Neuron (in vitro differentiated cells): ENCODE measurements around the gene CEP85L.

ENCODE experiments used
- H2AFZ ChIP-seq: one replicate; pipeline ENCODE4 v1.6.1; 2013; ENCODE audit warnings: low read depth, mild to moderate bottlenecking, inconsistent platforms, low read length, moderate library complexity
- H3K27me3 ChIP-seq: one replicate; pipeline ENCODE4 v1.6.1; 2013; ENCODE audit warnings: low read length; ENCODE audit not compliant: insufficient read depth
- H3K36me3 ChIP-seq: one replicate; pipeline ENCODE4 v1.6.1; 2013; ENCODE audit warnings: low read length; ENCODE audit not compliant: insufficient read depth
- H3K4me1 ChIP-seq: one replicate; pipeline ENCODE4 v1.6.1; 2013; ENCODE audit warnings: low read length; ENCODE audit not compliant: insufficient read depth
- H3K4me3 ChIP-seq: 2 replicates; pipeline ENCODE4 v1.5.1; 2013; ENCODE audit warnings: mild to moderate bottlenecking, low read length, moderate library complexity
- H3K9me3 ChIP-seq: one replicate; pipeline ENCODE4 v1.6.1; 2013; ENCODE audit warnings: low read length

Gene CEP85L

DNA sequence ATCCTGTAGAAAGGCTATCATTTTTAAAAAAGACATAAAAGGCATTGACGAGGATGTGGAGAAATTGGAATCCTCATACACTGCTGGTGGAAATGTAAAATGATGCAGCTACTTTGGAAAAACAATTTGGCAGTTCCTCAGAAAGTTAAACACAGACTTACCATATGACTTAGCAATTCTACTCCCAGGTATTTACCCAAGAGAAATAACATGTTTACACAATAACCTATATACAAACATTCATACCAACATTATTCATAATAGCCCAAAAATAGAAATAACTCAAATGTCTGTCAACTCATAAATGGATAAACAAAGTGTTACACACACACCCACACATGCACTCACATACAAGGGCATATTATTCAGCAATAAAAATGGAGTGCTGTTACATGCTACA, 23.4 kb upstream of the CEP85L start:
- Histone ChIP-seq H3K36me3 (no peaks in the 10 kb centered on the region), H3K9me3 (no peaks in the 10 kb centered on the region), H3K27me3 (no peaks in the 10 kb centered on the region), H2AFZ (no peak overlapping the region), H3K4me3 (no peak overlapping the region), H3K4me1 (no peaks in the 10 kb centered on the region)

DNA sequence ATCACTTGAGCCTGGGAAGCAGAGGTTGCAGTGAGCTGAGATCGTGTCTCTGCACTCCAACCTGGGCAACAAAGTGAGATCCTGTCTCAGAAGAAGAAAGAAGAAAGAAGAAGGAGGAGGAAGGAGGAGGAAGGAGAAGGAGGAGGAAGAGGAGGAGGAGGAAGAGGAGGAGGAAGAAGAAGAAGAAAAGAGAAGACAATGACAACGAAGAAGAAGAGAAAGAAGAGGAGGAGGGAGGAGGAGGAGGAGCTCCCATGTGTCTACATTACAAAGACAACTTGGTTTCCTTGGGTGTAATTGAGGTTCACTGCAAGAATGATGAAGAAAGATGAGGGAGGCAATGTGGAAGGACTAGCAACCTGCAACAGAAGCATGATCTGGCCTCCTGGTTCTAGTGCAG, 21.3 kb upstream of the CEP85L start:
- Histone ChIP-seq H3K4me3 (no peak overlapping the region), H2AFZ (no peak overlapping the region), H3K36me3 (no peaks in the 10 kb centered on the region), H3K9me3 (no peaks in the 10 kb centered on the region), H3K27me3 (no peaks in the 10 kb centered on the region), H3K4me1 (no peaks in the 10 kb centered on the region)

- H3K36me3 ChIP-seq = no peaks in the 10 kb centered on the region
- no peaks in the 10 kb centered on the region for H3K27me3 ChIP-seq
- no peaks in the 10 kb centered on the region for H3K9me3 ChIP-seq
- H2AFZ ChIP-seq = no peak overlapping the region
- no peak overlapping the region for H3K4me3 ChIP-seq
- H3K4me1 ChIP-seq = no peaks in the 10 kb centered on the region
Measured at GRCh38 chr6:118669561-118669960, 18.2 kb upstream of the CEP85L start.

GRCh38 chr6:118668761-118669385, 17.5 kb upstream of the CEP85L start:
- Histone ChIP-seq H3K4me3 (no peak overlapping the region), H3K27me3 (no peaks in the 10 kb centered on the region), H3K9me3 (no peaks in the 10 kb centered on the region), H2AFZ (no peak overlapping the region), H3K36me3 (no peaks in the 10 kb centered on the region), H3K4me1 (no peaks in the 10 kb centered on the region)

GRCh38 chr6:118667988-118668387, 16.6 kb upstream of the CEP85L start:
- H2AFZ ChIP-seq = no peak overlapping the region
- H3K9me3 ChIP-seq = no peaks in the 10 kb centered on the region
- no peaks in the 10 kb centered on the region for H3K4me1 ChIP-seq
- no peaks in the 10 kb centered on the region for H3K36me3 ChIP-seq
- no peak overlapping the region for H3K4me3 ChIP-seq
- no peaks in the 10 kb centered on the region for H3K27me3 ChIP-seq

GRCh38 chr6:118665011-118665410, 13.6 kb upstream of the CEP85L start:
- no peaks in the 10 kb centered on the region for H3K9me3 ChIP-seq
- H3K4me1 ChIP-seq = no peaks in the 10 kb centered on the region
- H2AFZ ChIP-seq = no peak overlapping the region
- H3K27me3 ChIP-seq = no peaks in the 10 kb centered on the region
- H3K4me3 ChIP-seq = no peak overlapping the region
- no peaks in the 10 kb centered on the region for H3K36me3 ChIP-seq

GRCh38 chr6:118663993-118664985, 12.9 kb upstream of the CEP85L start:
- Histone ChIP-seq H3K4me3 (no peak overlapping the region), H3K36me3 (no peaks in the 10 kb centered on the region), H3K27me3 (no peaks in the 10 kb centered on the region), H3K9me3 (no peaks in the 10 kb centered on the region), H3K4me1 (no peaks in the 10 kb centered on the region), H2AFZ (no peak overlapping the region)

- H3K9me3 ChIP-seq = no peaks in the 10 kb centered on the region
Measured at GRCh38 chr6:118661831-118662230, 10.4 kb upstream of the CEP85L start.

GRCh38 chr6:118660218-118660569, 8.8 kb upstream of the CEP85L start:
- Histone ChIP-seq H3K27me3 (no peaks in the 10 kb centered on the region), H3K36me3 (no peaks in the 10 kb centered on the region), H2AFZ (no peak overlapping the region), H3K9me3 (no peaks in the 10 kb centered on the region), H3K4me1 (no peaks in the 10 kb centered on the region), H3K4me3 (no peak overlapping the region)

More at GRCh38 chr6:118661831-118662230, 10.4 kb upstream of the CEP85L start:
- Histone ChIP-seq H2AFZ (no peak overlapping the region), H3K27me3 (no peaks in the 10 kb centered on the region), H3K4me1 (no peaks in the 10 kb centered on the region), H3K4me3 (no peak overlapping the region), H3K36me3 (no peaks in the 10 kb centered on the region)

DNA sequence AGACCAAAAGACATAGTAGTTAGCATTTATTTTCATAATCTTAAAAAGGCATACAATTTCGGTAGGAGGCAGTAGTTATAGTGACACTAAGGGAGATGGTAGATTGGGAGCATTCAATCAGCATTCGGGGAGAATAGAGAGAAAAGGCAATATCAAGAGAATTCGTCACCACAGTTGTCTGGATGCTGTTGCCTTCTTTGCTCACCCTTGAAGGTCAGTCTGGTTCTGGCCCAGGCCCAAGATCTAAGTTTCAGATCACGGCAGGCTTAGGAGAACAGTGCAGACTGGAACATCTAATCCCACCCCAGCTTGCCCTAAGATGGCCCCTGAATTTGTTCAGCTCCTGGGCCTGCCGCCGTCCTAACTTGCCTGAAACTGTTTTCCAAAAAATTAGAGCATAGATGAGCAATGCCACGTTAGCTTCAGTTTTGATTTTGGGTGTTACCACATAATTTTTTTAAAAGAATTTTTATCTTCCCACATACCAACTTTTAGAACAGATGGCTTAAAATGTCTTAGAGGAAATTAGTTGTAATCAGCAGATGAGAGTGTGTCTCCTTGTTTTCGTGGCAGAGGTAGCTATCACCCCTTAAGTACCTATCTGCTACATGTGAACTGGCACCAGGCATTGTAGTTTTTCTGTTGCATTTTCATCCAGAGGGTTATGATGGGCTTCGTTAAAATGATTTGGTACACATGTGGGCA, 8.3 kb upstream of the CEP85L start:
- H3K4me3 ChIP-seq = no peak overlapping the region
- no peak overlapping the region for H2AFZ ChIP-seq

DNA sequence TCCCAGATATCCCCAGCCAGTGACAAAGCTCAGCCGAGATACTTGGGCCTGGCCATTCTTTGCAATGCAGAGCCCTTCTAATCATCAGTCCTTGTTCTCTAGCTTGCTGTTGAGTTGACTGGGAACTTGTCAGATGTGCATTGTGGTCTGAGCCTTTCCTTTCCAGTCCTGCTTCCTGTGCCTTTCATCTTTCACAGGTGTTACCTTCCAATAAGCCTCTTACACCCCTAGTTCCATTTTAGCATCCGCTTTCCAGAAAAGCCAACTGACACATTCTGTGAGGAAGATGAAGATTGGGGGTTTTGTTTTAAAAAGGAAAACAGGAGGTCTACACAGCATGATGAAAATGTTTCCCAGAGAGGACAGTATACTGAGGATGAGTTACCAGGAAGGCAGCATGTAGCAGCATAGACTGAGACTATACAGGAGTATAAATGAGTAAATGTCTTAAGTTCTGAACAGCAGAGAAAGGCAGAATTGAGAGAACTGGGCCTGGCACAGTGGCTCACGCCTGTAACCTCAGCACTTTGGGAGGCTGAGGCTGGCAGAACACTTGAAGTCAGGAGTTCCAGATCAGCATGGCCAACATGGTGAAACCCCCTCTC, 5.6 kb upstream of the CEP85L start:
- Histone ChIP-seq H3K4me1 (no peaks in the 10 kb centered on the region), H2AFZ (no peak overlapping the region), H3K9me3 (no peaks in the 10 kb centered on the region), H3K27me3 (no peaks in the 10 kb centered on the region), H3K4me3 (no peak overlapping the region), H3K36me3 (no peaks in the 10 kb centered on the region)

More for the DNA sequence above, 8.3 kb upstream of the CEP85L start:
- H3K27me3 ChIP-seq = no peaks in the 10 kb centered on the region
- no peaks in the 10 kb centered on the region for H3K36me3 ChIP-seq
- H3K9me3 ChIP-seq = no peaks in the 10 kb centered on the region
- H3K4me1 ChIP-seq = no peaks in the 10 kb centered on the region

- no peaks in the 10 kb centered on the region for H3K27me3 ChIP-seq
- no peaks in the 10 kb centered on the region for H3K9me3 ChIP-seq
- no peaks in the 10 kb centered on the region for H3K36me3 ChIP-seq
- peaks cover 15% of the 10 kb centered on the region for H3K4me1 ChIP-seq
- peak overlapping the region; percentile 93 for H3K4me3 ChIP-seq
- peak overlapping the region; percentile 50 for H2AFZ ChIP-seq
Measured at GRCh38 chr6:118652051-118652615, 742 bp upstream of the CEP85L start.
